CD14-positive monocyte (primary cell): ENCODE measurements around the gene OTX1. TPM values are rescaled to one million over a fixed set of nuclear protein-coding genes. Genes with fewer than 3 reads are reported as not detected.
"Not testable (repeated sequence)": the region's sequence is repeated elsewhere in the genome, so short reads cannot be mapped to it uniquely, and the experiment has no call there.

ENCODE experiments used
- DNase-seq, 3 donors: peaks; one replicate each; pipeline ENCODE4 v3.0.0-alpha.2; 2011 to 2022
- H2AFZ ChIP-seq: 2 replicates; pipeline ENCODE4 v1.6.0; 2012; ENCODE audit warnings: mild to moderate bottlenecking, low read depth, low read length, inconsistent platforms; ENCODE audit not compliant: insufficient read depth, poor library complexity, severe bottlenecking
- H3K27ac ChIP-seq, 2 donors: 1 replicate in 1 of 2; 2 replicates in 1 of 2; pipeline ENCODE4 v1.5.1; 2012 to 2013; ENCODE audit warnings: low read length in 2 of 2, control low read depth in 1 of 2, inconsistent platforms in 1 of 2, low read depth in 1 of 2, mild to moderate bottlenecking in 1 of 2
- H3K27me3 ChIP-seq, 2 donors: one replicate each; pipeline versions ENCODE4 v1.6.0 to v1.6.1; 2011 to 2013; ENCODE audit warnings: low read length in 2 of 2; ENCODE audit not compliant: control insufficient read depth in 2 of 2, insufficient read depth in 2 of 2
- H3K36me3 ChIP-seq, 2 donors: replicated peaks in 1 of 2; 1 replicate in 1 of 2; 2 replicates in 1 of 2; pipeline versions ENCODE4 v1.5.1 to v1.6.1; 2012 to 2013; ENCODE audit warnings: low read length in 2 of 2, control low read depth in 1 of 2, inconsistent platforms in 1 of 2, mild to moderate bottlenecking in 1 of 2; ENCODE audit not compliant: insufficient read depth in 2 of 2, control insufficient read depth in 1 of 2
- H3K4me1 ChIP-seq, 2 donors: 1 replicate in 1 of 2; 2 replicates in 1 of 2; pipeline versions ENCODE4 v1.5.1 to v1.6.1; 2012 to 2013; ENCODE audit warnings: low read length in 2 of 2, control low read depth in 1 of 2, inconsistent platforms in 1 of 2, mild to moderate bottlenecking in 1 of 2, moderate library complexity in 1 of 2; ENCODE audit not compliant: insufficient read depth in 2 of 2, control insufficient read depth in 1 of 2
- H3K4me2 ChIP-seq: replicated peaks from 2 replicates; pipeline ENCODE3; 2012; ENCODE audit warnings: low read length, moderate library complexity, mild to moderate bottlenecking; ENCODE audit not compliant: poor library complexity, severe bottlenecking; ENCODE audit errors: extremely low read depth
- H3K4me3 ChIP-seq, 3 experiments: fragments of 200-600 bp in 1 of 3; sonication (generic) in 1 of 3; replicated peaks in 1 of 3; 1 replicate in 2 of 3; 2 replicates in 1 of 3; pipeline ENCODE4 v1.5.1; 2011 to 2013; ENCODE audit warnings: low read length in 3 of 3, mild to moderate bottlenecking in 3 of 3, control low read depth in 2 of 3, low read depth in 2 of 3, inconsistent platforms in 1 of 3, moderate library complexity in 1 of 3
- H3K79me2 ChIP-seq: 2 replicates; pipeline ENCODE4 v1.6.0; 2012; ENCODE audit warnings: mild to moderate bottlenecking, control low read depth, inconsistent platforms, low read length, moderate library complexity; ENCODE audit not compliant: insufficient read depth
- H3K9ac ChIP-seq: 2 replicates; pipeline ENCODE4 v1.6.0; 2017; ENCODE audit warnings: low read length, mild to moderate bottlenecking; ENCODE audit not compliant: insufficient read depth, poor library complexity, severe bottlenecking
- H3K9me3 ChIP-seq, 2 donors: replicated peaks in 1 of 2; 1 replicate in 1 of 2; 2 replicates in 1 of 2; pipeline versions ENCODE4 v1.5.1 to v1.6.1; 2012 to 2013; ENCODE audit warnings: low read length in 2 of 2, control low read depth in 1 of 2; ENCODE audit not compliant: control insufficient read depth in 1 of 2, insufficient read depth in 1 of 2
- H4K20me1 ChIP-seq: 2 replicates; pipeline ENCODE4 v1.6.0; 2012; ENCODE audit warnings: mild to moderate bottlenecking, low read length, control low read depth, moderate library complexity; ENCODE audit not compliant: insufficient read depth
- H3K27ac Mint-ChIP-seq, 7 donors: one replicate each; pipeline ENCODE4 v1.8.0; 2020; ENCODE audit warnings: mild to moderate bottlenecking in 7 of 7, mixed read lengths in 7 of 7, moderate library complexity in 6 of 7, inconsistent platforms in 2 of 7
- H3K27me3 Mint-ChIP-seq, 3 donors: one replicate each; pipeline ENCODE4 v1.8.0; 2021 to 2022; ENCODE audit warnings: low read depth in 3 of 3, mild to moderate bottlenecking in 3 of 3, mixed read lengths in 3 of 3, moderate library complexity in 3 of 3, inconsistent platforms in 1 of 3
- H3K36me3 Mint-ChIP-seq, 2 donors: one replicate each; pipeline ENCODE4 v1.8.0; 2020; ENCODE audit warnings: mixed read lengths in 2 of 2, inconsistent platforms in 1 of 2, mild to moderate bottlenecking in 1 of 2
- H3K4me1 Mint-ChIP-seq: one replicate; pipeline ENCODE4 v1.8.0; 2020; ENCODE audit warnings: mild to moderate bottlenecking, mixed read lengths
- H3K4me3 Mint-ChIP-seq, 2 donors: one replicate each; pipeline ENCODE4 v1.8.0; 2020; ENCODE audit warnings: mild to moderate bottlenecking in 2 of 2, mixed read lengths in 2 of 2, moderate library complexity in 1 of 2
- H3K9me3 Mint-ChIP-seq, 7 donors: one replicate each; pipeline ENCODE4 v1.8.0; 2020 to 2022; ENCODE audit warnings: mixed read lengths in 7 of 7, mild to moderate bottlenecking in 6 of 7, moderate library complexity in 6 of 7, inconsistent platforms in 2 of 7
- CTCF ChIP-seq: fragments of 200-600 bp; IDR thresholded peaks from one replicate; pipeline ENCODE4 v1.8.0; 2022; ENCODE audit warnings: antibody characterized with exemption, mild to moderate bottlenecking
- WGBS: methylation state at CpG from one replicate; pipeline ENCODE4 v1.1.5; 2013; ENCODE audit warnings: missing lambda C conversion rate; ENCODE audit not compliant: insufficient coverage; 5-methylcytosine and 5-hydroxymethylcytosine counted together
- intact Hi-C, 2 donors: fragments of 100-400 bp; cut with micrococcal nuclease; formaldehyde crosslinking; loops; one replicate each; pipeline versions ENCODE4 v1.15.0 to v1.15.1; 2023
- polyA plus RNA-seq, 3 donors: library from polyadenylated mRNA; depleted of rRNA in 1 of 3; unstranded in 2 of 3; stranded (reverse) in 1 of 3; fragments of 300-500 nt in 2 of 3; fragments of >200 nt in 1 of 3; fragmentation: Illumina TruSeq in 2 of 3; gene quantifications; 1 replicate in 2 of 3; 2 replicates in 1 of 3; pipeline ENCODE4 v1.2.3, GENCODE V29; 2012 to 2021

The OTX1 gene
- polyA plus RNA-seq, 3 donors: not detected

- intact Hi-C loops: no loop called here
- Histone ChIP-seq H3K79me2 (no peaks in the 10 kb centered on the region), H3K4me1 (no peaks in the 10 kb centered on the region), H3K9ac (no peak overlapping the region), H3K9me3 (no peaks in the 10 kb centered on the region), H3K36me3 (no peaks in the 10 kb centered on the region), H3K4me2 (no peak overlapping the region), H2AFZ (no peak overlapping the region), H4K20me1 (no peaks in the 10 kb centered on the region), H3K27me3 (peaks cover 28 to 32% of the 10 kb centered on the region in 2 donors), H3K4me3 (no peak overlapping the region), H3K27ac (no peak overlapping the region)
- H3K4me3 Mint-ChIP-seq: no peak overlapping the region
- no peaks in the 10 kb centered on the region for H3K36me3 Mint-ChIP-seq
- 100% methylated on average over 2 of the region's 2 CpGs for WGBS
- H3K27ac Mint-ChIP-seq: no peak overlapping the region
- H3K4me1 Mint-ChIP-seq: no peaks in the 10 kb centered on the region
- no peak for DNase-seq
- TF ChIP-seq CTCF: no peak
- H3K9me3 Mint-ChIP-seq: peaks cover 0 to 5% (median 0%) of the 10 kb centered on the region in 7 donors
- H3K27me3 Mint-ChIP-seq: peaks cover 21 to 29% (median 21%) of the 10 kb centered on the region in 3 donors
These were observed 21.0 kb downstream of the OTX1 start for GRCh38 chr2:63071664-63072063.

GRCh38 chr2:63073994-63074393, 23.4 kb downstream of the OTX1 start:
- no CpG with 5 or more reads among the region's 3 CpGs for WGBS
- Histone ChIP-seq H3K4me1 (no peaks in the 10 kb centered on the region), H2AFZ (no peak overlapping the region), H3K4me3 (no peak overlapping the region), H3K9ac (no peak overlapping the region), H3K4me2 (no peak overlapping the region), H3K9me3 (no peaks in the 10 kb centered on the region), H3K27me3 (peaks cover 13 to 14% of the 10 kb centered on the region in 2 donors), H3K27ac (no peak overlapping the region), H4K20me1 (no peaks in the 10 kb centered on the region), H3K36me3 (no peaks in the 10 kb centered on the region), H3K79me2 (no peaks in the 10 kb centered on the region)
- Mint-ChIP-seq H3K4me1 (no peaks in the 10 kb centered on the region), H3K36me3 (no peaks in the 10 kb centered on the region), H3K4me3 (no peak overlapping the region), H3K27ac (no peak overlapping the region), H3K27me3 (peaks cover 6 to 18% (median 13%) of the 10 kb centered on the region in 3 donors), H3K9me3 (peaks cover 0 to 5% (median 0%) of the 10 kb centered on the region in 7 donors)
- no peak for DNase-seq
- TF ChIP-seq CTCF: no peak
- intact Hi-C loops: no loop called here

- H3K9ac ChIP-seq, H3K27ac Mint-ChIP-seq, intact Hi-C loops, H2AFZ ChIP-seq, H3K4me2 ChIP-seq, H3K4me3 ChIP-seq, DNase-seq, H3K9me3 Mint-ChIP-seq, H3K36me3 ChIP-seq, H3K79me2 ChIP-seq, H3K36me3 Mint-ChIP-seq, H3K4me1 Mint-ChIP-seq, H3K27ac ChIP-seq, H3K4me3 Mint-ChIP-seq, H4K20me1 ChIP-seq, H3K4me1 ChIP-seq, H3K9me3 ChIP-seq: not testable (repeated sequence)
- H3K27me3 Mint-ChIP-seq: peaks cover 6 to 16% (median 11%) of the 10 kb centered on the region in 3 donors
- H3K27me3 ChIP-seq: peaks cover 9 to 12% of the 10 kb centered on the region in 2 donors
- WGBS: no CpG with 5 or more reads among the region's 4 CpGs
These were observed 23.8 kb downstream of the OTX1 start for GRCh38 chr2:63074399-63074798.
